Measurements from ENCODE around the gene WDR26. TPM values are rescaled to one million over a fixed set of nuclear protein-coding genes. Genes with fewer than 3 reads are reported as not detected.

The WDR26 gene
- total RNA-seq, 1 donor from 2014 or later, result 62.9 TPM

DNA sequence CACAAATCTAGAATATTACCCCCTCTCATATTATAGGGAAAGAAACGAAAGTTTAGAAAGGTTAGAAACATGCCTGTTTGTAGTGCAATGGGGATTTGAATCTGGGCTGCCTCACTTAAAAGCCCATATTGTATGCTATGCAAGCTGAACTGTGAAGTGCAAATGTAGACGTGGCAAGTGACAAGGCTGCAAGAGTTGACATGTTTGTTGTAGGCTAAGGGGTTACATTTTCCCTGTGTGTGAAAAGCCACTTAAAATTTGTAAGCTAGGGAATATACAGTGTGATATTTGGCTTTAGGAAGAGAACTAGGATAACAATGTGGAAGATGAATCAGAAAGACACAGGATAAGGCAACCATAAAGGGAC, 29.0 kb downstream of the WDR26 start:
- ATAC-seq (no peak), DNase-seq (no peak)
- intact Hi-C loops (cut with micrococcal nuclease), result no loop called here

DNA sequence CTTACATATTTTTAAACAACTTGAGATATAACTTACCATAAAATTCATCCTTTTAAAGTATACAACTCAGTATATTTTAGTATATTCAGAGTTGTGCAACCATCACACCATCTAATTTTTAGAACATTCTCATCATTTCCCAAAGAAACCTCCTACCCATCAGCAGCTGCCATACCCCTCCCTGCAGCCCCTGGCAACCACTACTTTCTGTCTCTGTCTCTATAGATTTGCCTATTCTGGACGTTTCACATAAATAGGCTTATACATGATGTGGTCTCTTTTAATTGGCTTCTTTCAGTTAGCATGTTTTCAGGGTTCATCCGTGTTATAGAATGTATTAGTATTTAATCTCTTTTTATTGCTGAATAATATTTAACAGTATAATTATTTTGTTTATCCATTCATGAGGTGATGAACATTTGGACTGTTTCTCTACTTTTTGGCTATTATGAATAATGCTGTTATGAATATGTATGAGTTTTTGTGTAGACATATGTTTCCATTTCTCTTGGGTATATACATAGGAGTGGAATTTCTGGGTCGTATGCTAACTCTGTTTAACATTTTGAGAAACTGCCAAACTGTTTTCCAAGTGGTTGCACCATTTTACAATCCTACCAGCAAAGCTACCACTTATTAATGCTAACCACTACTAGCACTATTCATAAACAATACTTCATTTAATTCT, 29.5 kb downstream of the WDR26 start:
- ATAC-seq (no peak), DNase-seq (no peak)
- intact Hi-C loops (cut with micrococcal nuclease), result no loop called here

DNA sequence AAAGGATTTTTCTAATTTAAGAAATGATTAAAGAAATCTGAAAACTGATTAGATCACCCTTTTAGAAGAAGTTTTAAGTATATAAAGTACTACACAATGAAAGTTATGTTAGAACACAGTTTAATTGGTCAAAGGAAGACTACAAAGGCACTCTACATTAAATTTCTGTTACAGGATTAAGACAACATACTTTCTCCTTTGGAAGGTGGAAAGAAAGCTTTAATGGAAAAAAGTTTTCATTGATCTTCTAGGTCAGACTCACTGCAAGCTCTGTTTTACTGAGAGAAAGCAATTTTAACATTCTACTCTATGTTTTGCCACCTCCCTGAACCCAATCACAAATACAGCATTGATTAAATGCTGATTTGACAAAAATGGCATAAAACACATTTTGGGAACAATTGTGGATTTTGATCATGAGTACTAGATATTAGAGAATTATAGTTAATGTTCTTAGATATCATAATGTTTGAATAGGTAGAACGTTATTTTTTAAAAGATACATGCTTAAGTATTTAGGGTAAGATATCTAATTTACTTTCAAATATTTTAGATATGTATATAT, 32.0 kb downstream of the WDR26 start:
- intact Hi-C loops (cut with micrococcal nuclease), result no loop called here
- DNase-seq (no peak), ATAC-seq (no peak)

DNA sequence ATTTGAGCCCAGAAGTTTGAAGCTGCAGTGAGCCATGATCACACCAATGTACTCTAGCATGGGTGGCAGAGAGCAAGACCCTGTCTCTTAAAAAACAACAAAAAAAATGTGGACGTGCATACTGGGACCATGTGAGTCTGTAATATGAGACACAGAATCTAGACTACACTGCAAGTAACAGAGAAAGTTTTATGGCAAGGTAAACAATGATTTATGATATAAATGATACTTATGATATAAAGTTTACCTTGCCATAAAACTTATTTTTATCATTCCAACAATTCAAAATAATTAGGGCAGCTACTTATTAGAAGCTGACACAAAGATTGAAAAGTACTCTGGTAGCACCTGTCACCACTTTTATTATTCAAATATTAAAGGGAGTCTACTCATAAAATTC, 34.7 kb downstream of the WDR26 start:
- DNase-seq (no peak), ATAC-seq (no peak)
- intact Hi-C loops (cut with micrococcal nuclease), result loop anchor here (10.0 kb wide), 1 partner anchor 95 kb away; no protein-coding TSS in a partner anchor

DNA sequence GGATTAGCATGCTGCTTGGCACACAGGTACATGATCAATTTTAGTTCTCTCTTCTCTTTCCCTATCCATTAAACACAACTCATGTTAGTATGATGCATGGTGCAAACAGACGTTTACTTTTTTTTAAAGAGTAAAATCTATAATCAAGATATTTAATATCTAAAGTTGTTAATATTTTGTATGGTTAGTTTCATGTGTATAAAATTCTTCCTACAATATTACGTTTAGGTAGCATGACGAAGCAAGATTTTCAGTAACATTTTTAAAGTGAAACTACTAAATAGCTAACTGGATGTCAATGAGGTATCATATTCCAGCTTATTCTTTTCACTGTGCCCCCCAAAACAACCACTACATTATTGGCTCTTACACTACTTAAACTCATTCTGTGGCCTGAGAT, 41.3 kb downstream of the WDR26 start:
- intact Hi-C loops (cut with micrococcal nuclease), result loop anchor here (10.0 kb wide), 1 partner anchor 88 kb away; no protein-coding TSS in a partner anchor
- DNase-seq (no peak), ATAC-seq (no peak)

DNA sequence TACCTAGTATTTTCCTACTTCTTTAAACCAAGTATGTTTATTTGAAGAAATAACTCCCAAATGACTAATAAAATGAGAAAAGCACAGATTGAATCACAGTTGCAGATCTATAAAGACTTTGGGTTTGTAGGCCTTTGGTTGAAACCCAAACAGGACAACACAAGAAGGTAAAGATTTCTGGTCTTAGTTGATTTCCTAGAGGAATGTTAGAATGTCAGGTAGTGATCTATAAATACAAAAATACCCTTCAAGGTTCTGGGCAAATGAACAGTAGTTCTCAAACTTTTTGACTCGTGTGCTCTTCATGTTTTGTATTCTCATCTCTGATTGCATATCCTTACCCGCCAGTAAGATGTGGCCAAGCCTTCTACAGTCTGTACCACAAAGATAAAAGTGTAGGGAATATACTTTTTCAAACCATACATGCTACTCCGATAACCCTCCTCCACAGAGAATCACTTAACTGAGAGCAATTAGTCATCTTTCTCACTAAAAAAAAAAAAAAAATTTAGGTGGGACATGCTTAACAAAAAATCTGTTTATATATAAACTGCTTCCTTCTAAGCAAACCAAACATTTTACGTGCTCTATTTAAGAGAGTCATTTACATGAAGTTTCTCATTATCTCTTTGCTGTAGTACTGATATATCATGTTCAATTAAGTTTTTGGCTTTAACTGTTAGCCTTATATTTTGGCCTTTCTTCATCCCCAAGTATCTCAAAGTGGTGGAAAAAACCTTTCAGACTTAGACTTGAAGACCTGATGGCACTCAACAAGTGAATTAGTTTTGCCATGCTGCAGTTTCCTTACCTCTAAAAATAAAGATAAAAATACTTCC, 42.0 kb downstream of the WDR26 start:
- ATAC-seq (no peak), DNase-seq (no peak)
- intact Hi-C loops (cut with micrococcal nuclease), result loop anchor here (10.0 kb wide), 1 partner anchor 88 kb away; no protein-coding TSS in a partner anchor

DNA sequence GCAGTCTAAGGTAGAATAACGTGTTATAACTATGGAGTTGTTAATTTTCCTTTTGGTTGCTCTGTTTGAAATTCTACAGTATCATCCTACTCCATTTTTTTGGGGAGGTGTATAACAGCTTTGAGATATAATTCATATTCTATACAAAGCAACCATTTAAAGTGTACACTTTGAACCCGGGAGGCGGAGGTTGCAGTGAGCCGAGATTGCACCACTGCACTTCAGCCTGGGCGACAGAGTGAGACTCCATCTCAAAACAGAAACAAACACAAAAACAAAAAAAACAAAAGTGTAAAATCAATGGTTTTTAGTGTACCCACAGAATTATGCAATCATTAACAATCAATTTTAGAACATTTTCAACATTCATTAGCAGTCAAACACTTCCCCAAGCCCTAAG, 44.1 kb downstream of the WDR26 start:
- intact Hi-C loops (cut with micrococcal nuclease), result loop anchor here (10.0 kb wide), 1 partner anchor 86 kb away; no protein-coding TSS in a partner anchor
- ATAC-seq, result no peak
- DNase-seq, result no peak

DNA sequence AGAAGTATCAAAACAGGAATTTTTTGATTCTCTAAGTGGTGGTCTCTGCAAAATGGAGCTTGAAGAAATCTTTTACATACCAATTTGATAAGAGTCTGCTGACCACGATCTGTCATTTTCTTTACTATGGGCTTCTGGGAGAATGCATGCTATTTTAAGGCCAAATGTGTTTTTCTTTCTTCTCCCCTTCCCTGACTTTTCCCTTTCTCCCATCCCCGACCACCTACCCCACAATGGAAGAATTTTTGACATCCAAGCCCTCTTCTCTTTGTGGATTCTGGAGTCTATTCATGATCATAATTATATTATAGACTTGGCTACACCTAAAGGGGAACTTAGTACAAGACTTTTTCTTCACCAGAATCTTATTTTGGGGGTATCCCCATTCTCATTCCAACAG, 46.7 kb downstream of the WDR26 start:
- intact Hi-C loops (cut with micrococcal nuclease), result no loop called here

DNA sequence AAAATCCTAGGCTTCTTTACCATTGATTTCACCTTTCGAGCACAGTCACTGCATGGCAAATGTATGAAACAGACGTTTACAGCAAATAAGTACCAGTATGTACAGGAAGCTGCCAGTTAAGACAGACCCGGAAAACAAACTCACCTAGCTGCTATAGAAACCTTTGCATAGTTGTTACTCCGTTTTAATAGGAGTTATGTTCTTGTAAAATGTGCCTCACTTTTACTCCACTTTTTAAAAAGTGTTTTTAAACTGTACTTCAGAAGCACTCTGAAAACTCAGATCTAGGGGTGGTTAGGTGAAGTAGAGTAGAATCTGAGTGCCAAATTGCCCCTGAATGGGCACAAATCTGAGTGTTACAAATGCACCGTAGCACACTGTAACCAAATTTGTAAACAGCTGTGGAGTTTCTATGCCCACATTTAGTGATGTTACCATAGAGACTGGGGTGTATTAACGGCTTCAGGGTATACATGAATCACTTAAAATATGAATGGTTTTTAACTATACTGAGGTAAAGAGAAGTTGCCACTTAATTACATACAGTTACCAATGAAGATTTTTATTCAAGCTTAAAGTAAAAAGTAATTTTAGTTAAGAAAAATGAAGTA, 47.2 kb downstream of the WDR26 start:
- intact Hi-C loops (cut with micrococcal nuclease), result no loop called here
- ATAC-seq, result no peak
- no peak for DNase-seq

More for the DNA sequence above, 46.7 kb downstream of the WDR26 start:
- no peak for DNase-seq
- ATAC-seq, result no peak

DNA sequence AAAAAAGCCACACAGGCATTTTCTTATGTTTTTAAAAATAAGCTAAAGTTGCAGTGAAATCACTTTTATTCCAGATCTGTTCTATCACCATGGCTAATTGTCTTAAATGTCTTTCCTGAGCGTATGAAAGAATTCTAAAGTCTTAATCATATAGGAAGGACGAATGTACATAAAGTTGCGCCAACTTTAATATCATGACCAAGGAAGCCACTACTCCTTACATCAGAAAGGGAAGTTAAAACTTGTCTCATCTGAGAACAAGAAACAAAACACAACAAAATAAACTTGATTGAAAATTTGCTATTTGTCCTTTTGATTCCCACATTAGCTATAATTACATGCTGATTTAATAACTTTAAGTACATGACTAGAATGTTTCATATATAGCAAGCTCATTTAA, 51.4 kb downstream of the WDR26 start:
- intact Hi-C loops (cut with micrococcal nuclease), result no loop called here
- no peak for ATAC-seq

DNA sequence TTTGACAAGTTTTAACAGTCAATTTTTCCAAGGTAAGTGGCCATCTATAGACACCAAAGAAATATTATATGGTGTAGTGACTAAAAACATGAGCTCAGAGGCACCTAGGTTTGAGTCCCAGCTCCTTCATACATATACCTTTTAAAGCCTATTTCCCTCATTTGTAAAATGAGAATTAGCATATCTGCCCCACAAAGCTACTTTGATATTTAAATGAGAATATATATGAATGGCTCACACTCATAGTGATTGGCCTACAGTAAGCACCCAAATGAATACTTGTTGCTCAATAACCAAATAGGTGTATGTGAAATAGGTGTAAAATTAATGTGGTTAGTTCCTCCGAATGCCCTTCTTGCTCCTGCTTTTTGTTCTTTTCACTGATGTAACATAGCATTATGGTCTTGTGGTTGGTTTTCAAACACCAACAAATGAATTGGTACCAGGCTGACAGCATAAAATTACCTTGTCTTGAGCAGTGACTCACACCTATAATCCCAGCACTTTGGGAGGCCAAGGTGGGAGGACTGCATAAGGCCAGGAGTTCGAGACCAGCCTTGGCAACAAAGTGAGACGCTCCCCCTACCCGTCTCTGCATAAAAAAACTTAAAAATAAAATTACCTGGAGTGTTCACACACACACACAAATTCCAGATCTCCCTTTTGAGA, 52.6 kb downstream of the WDR26 start:
- DNase-seq (no peak), ATAC-seq (no peak)
- intact Hi-C loops (cut with micrococcal nuclease), result no loop called here

More for the DNA sequence above, 51.4 kb downstream of the WDR26 start:
- DNase-seq, result no peak

DNA sequence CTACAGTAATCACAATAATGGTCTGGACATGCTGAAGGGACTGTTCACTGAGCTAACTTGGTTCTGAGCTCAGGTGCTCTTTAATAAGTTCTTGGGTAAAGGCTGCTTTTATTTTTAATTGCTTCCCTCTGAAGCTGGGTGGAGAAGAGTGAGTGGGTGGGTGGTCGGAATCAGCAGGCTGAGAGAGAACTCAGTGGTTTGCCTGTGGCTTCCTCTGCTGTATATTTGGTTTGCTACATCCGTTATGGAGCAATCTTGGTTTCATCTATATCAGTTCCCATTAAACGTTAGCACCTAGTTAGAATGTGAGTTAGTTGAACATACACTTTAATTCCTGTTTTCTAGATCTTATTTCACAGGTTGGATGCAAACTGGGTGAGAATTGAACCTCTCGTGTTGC, 54.6 kb downstream of the WDR26 start:
- ATAC-seq (peak; percentile 18), DNase-seq (no peak)
- intact Hi-C loops (cut with micrococcal nuclease), result no loop called here

DNA sequence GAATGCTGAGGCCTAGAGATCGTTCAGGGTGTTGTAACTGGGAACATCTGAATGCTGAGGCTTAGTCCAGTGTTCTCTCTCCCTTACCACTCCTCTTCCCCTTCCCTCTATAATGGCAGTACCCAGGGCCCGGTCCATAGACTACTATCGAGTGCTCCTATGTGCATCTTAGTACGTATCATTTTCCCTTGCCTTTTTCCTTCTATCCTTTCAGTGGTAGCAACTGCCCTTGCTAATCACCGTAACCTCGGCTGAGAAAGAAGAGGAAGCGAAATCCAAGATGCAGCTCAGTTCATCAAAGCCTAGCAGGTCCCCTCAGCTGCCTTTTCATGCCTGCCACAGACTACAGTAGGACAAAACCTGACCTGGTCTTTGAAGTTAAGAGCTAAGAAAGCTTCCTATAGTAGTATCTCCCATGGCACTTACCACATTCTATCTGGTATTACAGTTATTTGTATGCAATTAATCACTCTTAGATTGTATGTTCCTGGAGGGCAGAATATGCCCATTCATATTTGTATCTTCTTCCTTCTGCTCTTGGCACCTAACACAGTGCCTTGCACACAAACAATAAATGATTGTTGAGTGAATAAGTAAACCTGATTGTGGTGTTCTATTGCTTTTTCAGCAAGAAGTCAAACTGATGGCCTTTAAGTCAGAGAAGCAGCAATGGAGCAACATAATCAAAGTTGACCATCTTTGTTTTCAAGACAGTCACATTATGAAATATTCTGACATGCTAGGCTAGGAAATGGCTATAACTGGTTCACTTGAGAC, 55.6 kb downstream of the WDR26 start:
- ATAC-seq, result no peak
- no peak for DNase-seq
- intact Hi-C loops (cut with micrococcal nuclease), result no loop called here

DNA sequence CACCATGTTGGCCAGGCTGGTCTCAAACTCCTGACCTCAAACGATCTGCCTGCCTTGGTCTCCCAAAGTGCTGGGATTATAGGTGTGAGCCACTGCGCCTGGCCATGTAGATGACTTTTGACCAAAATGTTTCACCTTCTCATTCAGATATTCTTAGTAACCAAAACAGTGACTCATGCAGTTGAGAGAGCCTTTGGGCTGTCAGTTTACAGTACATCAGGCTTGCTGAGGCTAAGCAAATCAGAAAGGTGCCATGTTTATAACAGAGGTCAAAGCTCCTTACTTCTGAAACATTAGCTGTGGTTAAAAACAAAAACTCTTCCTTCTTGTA, 57.0 kb downstream of the WDR26 start:
- ATAC-seq (peak; percentile 81), DNase-seq (no peak)
- intact Hi-C loops (cut with micrococcal nuclease), result no loop called here

DNA sequence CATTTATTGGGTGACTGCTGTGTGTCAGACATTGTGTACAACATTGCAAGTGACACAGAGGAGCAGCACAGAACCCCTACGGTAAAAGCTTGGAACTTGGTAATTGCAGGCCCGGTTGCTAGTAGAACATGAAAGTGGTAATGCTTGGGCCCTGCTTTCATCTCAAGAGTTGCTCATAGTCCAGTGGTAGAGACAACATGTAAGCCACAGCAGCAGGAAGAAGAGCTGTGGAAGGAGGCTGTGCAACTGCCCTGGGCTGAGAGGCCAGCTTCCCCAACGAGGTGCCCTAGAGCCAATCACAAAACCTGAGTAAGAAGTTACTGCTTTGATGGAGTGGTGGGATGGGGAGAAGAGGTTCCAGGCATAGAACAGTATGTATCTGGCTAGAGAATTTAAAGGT, 59.5 kb downstream of the WDR26 start:
- intact Hi-C loops (cut with micrococcal nuclease), result no loop called here
- DNase-seq, result no peak
- no peak for ATAC-seq

DNA sequence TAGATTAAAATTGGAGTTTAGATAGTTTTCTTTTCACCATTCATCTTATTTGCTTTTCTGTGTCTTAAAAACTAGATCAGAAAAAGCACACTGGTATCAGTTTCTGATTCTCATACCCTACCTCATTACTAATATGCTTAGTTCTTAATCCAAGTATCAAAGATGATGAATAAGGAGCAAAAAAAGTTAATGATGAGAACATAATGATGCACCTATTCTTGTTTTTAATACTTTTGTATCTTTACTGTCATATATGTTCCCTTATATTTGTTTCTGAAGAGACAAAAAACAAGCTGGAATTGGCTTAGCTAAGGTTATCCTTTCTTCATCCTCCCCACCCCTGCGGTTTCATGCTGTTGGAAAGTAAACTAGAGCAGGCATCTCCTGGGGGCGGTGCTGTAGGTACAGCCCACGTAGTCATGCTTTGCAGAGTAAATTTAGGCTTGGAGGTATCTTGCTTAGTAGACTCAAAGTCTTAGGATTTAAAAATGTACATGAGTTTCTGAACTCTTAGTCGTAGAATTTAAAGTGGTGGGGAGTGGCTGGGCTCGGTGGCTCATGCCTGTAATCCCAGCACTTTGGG, 61.5 kb downstream of the WDR26 start:
- intact Hi-C loops (cut with micrococcal nuclease), result no loop called here
- ATAC-seq, result no peak
- no peak for DNase-seq

DNA sequence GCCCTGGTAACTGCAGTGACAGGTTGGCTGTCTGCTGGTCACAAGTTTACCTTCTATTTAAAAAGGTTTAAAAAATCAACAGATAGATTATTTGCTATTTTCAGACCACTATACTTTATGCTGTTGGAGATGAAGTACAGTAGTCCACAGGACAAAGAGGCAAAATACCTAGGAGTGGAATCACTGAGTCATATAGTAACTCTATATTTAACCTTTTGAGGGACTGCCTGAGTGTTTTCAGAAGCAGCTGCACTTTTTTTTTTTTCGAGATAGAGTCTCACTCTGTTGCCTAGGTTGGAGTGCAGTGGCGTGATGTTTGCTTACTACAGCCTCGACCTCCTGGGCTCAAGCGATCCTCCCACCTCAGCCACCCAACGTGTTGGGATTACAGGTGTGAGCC, 66.2 kb downstream of the WDR26 start:
- ATAC-seq (peak; percentile 73), DNase-seq (no peak)
- intact Hi-C loops (cut with micrococcal nuclease), result no loop called here

DNA sequence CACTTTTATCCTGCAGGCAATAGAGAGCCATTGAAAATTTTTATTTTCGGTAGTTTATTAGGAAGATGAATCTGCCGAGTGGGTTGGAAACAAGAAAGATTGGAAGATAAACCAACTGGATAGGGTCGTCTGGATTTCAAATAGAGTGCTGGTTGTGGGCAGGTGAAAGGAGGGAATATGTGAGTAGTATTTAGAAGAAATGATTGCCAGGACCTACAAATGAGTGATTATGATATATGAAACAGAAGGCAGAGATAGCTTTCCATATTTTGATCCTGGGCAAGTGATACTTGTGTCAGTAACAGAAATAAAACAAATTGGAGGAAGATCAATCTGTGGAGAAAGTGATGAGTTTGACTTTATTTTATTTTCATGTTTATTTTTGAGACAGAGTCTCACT, 75.4 kb downstream of the WDR26 start:
- no peak for ATAC-seq
- intact Hi-C loops (cut with micrococcal nuclease), result no loop called here
- no peak for DNase-seq
